ENCODE results near the gene RASA2. TPM values are rescaled to one million over a fixed set of nuclear protein-coding genes. Genes with fewer than 3 reads are reported as not detected.

Gene RASA2
- polyA plus RNA-seq, 1 donor from 2014 or later, result 37.5 TPM

GRCh38 chr3:141647562-141647915 is 160.7 kb downstream of the RASA2 start:
- no peaks in the 10 kb centered on the region for H3K27me3 ChIP-seq (ENCODE audit: insufficient read depth, low read depth, low read length)
- no peak overlapping the region for H3K27ac ChIP-seq (ENCODE audit: low read length)
- H3K9ac ChIP-seq (ENCODE audit: low read length), result no peak overlapping the region
- H3K9me3 ChIP-seq (ENCODE audit: low read length), result no peaks in the 10 kb centered on the region
- H3K79me2 ChIP-seq (replicated peaks; ENCODE audit: insufficient read depth, low read length), result no peaks in the 10 kb centered on the region
- no peaks in the 10 kb centered on the region for H3K36me3 ChIP-seq (ENCODE audit: insufficient read depth, low read length)
- H3K9me2 ChIP-seq (ENCODE audit: insufficient read depth, low read length), result no peaks in the 10 kb centered on the region
- no peaks in the 10 kb centered on the region for H3F3A ChIP-seq (ENCODE audit: insufficient read depth, low read length, poor library complexity, severe bottlenecking)
- H3K4me3 ChIP-seq (ENCODE audit: low read length), result no peak overlapping the region
- H3K4me2 ChIP-seq (ENCODE audit: low read length), result no peak overlapping the region
- H2AFZ ChIP-seq (ENCODE audit: low read depth, low read length), result no peak overlapping the region
- TF ChIP-seq CTCF (IDR thresholded peaks at IDR 0.05; ENCODE audit: poor library complexity, severe bottlenecking), result no peak
- TF ChIP-seq POLR2AphosphoS5 (IDR thresholded peaks at IDR 0.05), result no peak
- no peak for TF ChIP-seq EZH2 (IDR thresholded peaks at IDR 0.05; ENCODE audit: borderline replicate concordance, insufficient read depth, low read length, poor library complexity, severe bottlenecking)
- TF ChIP-seq RAD21 (conservative IDR thresholded peaks at IDR 0.05), result no peak
- TF ChIP-seq MXI1 (conservative IDR thresholded peaks at IDR 0.05; ENCODE audit: poor library complexity, severe bottlenecking), result no peak
- TF ChIP-seq EP300 (conservative IDR thresholded peaks at IDR 0.05; ENCODE audit: poor library complexity, severe bottlenecking), result no peak
- no peak for TF ChIP-seq SMC3 (conservative IDR thresholded peaks at IDR 0.05; ENCODE audit: poor library complexity)
- TF ChIP-seq TAF1 (IDR thresholded peaks at IDR 0.05; ENCODE audit: low read depth), result no peak
- no peak for TF ChIP-seq REST (IDR thresholded peaks at IDR 0.05; ENCODE audit: borderline replicate concordance)
- no peaks in the 10 kb centered on the region for H4K20me1 ChIP-seq (ENCODE audit: insufficient read depth)

GRCh38 chr3:141648055-141648910 is 161.5 kb downstream of the RASA2 start:
- H3F3A ChIP-seq (ENCODE audit: insufficient read depth, low read length, poor library complexity, severe bottlenecking), result no peaks in the 10 kb centered on the region
- H3K36me3 ChIP-seq (ENCODE audit: insufficient read depth, low read length), result no peaks in the 10 kb centered on the region
- no peaks in the 10 kb centered on the region for H4K20me1 ChIP-seq (ENCODE audit: insufficient read depth)
- H3K4me2 ChIP-seq (ENCODE audit: low read length), result no peak overlapping the region
- no peak overlapping the region for H3K27ac ChIP-seq (ENCODE audit: low read length)
- H3K4me3 ChIP-seq (ENCODE audit: low read length), result no peak overlapping the region
- no peaks in the 10 kb centered on the region for H3K9me3 ChIP-seq (ENCODE audit: low read length)
- H2AFZ ChIP-seq (ENCODE audit: low read depth, low read length), result no peak overlapping the region
- no peak for TF ChIP-seq TAF1 (IDR thresholded peaks at IDR 0.05; ENCODE audit: low read depth)
- no peak for TF ChIP-seq REST (IDR thresholded peaks at IDR 0.05; ENCODE audit: borderline replicate concordance)
- TF ChIP-seq POLR2AphosphoS5 (IDR thresholded peaks at IDR 0.05), result no peak
- TF ChIP-seq EZH2 (IDR thresholded peaks at IDR 0.05; ENCODE audit: borderline replicate concordance, insufficient read depth, low read length, poor library complexity, severe bottlenecking), result no peak
- TF ChIP-seq SMC3 (conservative IDR thresholded peaks at IDR 0.05; ENCODE audit: poor library complexity), result no peak
- no peak for TF ChIP-seq RAD21 (conservative IDR thresholded peaks at IDR 0.05)
- TF ChIP-seq EP300 (conservative IDR thresholded peaks at IDR 0.05; ENCODE audit: poor library complexity, severe bottlenecking), result no peak
- TF ChIP-seq MXI1 (conservative IDR thresholded peaks at IDR 0.05; ENCODE audit: poor library complexity, severe bottlenecking), result no peak
- no peaks in the 10 kb centered on the region for H3K9me2 ChIP-seq (ENCODE audit: insufficient read depth, low read length)
- no peaks in the 10 kb centered on the region for H3K27me3 ChIP-seq (ENCODE audit: insufficient read depth, low read depth, low read length)
- H3K9ac ChIP-seq (ENCODE audit: low read length), result no peak overlapping the region
- H3K79me2 ChIP-seq (replicated peaks; ENCODE audit: insufficient read depth, low read length), result no peaks in the 10 kb centered on the region
